ENCODE data around the gene M1AP.

- TF ChIP-seq CTCF (IDR thresholded peaks at IDR 0.05) (no peak), EP300 (IDR thresholded peaks at IDR 0.05) (no peak), POLR2A (IDR thresholded peaks at IDR 0.05) (no peak), POLR2AphosphoS5 (IDR thresholded peaks at IDR 0.05) (no peak)
Measured at GRCh38 chr2:74564222-74564621, 83.9 kb downstream of the M1AP start.
